ENCODE measurements around the gene LDLRAD4.

Gene LDLRAD4

DNA sequence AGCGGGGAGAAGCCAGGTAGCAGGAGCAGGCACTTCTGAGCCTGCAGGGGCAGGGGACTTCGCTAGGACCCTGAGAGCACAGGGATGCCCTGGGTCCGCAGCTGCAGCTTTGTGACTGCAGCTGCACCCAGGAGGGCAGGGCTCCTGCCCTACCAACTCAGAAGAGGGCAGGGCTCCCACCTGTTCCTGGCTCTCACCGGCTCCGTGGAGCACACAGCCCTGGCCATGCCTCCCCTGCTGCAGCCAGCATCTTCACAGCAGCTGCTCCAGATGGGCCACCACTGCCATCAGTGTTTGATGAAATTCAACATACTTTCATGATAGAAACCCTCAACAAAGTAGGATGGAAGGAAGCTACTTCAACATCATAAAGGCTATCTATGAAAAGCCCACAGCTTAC lies 415.1 kb downstream of the LDLRAD4 start:
- DNase-seq (ENCODE audit: low read depth) = no peak

DNA sequence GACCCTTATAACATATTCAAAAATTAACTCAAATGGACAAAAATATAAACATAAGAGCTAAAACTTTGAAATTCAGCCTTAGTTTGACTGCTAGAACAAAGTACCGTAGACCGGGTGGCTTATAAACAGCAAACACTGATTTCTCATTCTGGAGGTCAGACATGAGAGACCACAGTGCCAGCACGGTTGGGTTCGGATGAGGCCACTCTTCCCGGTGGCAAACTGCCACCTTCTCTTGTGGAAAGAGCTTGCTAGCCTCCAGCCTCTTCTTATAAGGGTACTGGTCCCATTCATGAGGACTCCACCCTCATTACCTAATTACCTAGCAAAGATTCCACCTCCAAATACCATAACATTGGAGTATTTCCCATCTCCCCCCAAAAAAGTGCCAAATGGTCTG lies 416.5 kb downstream of the LDLRAD4 start:
- DNase-seq (ENCODE audit: low read depth) = no peak

DNA sequence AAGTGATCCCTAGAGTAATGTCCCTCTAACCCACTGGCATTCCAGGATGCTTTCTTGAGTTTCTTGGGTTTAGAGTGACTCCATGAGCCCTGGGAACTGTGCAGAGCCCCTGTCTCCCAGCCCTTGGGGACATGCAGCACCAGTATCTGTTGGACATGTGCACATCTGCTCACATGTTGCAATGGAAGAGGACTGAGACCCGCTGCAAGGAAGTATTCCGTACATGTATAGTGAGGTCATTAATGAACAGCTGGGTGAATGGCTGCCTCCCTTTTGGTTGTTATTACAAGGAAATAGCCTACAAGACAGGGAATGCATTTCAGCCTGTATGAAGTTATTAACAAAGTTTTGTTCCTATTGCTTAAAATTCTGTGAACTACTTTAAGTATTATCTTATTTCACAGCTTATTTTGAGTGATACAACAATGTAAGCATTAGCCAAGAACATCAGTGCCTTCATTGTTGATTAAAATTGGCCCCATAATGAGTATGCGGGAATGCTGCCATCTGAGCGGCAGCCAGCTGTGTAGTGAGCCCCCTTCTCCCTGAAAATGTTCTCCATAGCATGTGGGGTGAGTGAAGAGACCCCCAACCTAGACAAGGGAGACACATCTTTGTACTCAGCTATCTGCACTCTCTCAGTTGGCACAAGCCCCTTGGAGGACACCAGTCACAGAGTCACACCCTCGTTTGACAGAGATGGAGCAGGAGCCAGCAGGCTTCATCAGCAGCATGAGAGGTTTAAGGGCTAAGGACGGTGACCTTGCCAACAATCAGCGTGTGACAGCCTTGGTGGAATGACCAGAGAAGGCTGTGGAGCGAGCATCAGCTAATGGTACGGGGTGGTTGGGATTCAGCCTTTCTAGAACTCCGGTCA lies 420.4 kb downstream of the LDLRAD4 start:
- DNase-seq (ENCODE audit: low read depth) = no peak

DNA sequence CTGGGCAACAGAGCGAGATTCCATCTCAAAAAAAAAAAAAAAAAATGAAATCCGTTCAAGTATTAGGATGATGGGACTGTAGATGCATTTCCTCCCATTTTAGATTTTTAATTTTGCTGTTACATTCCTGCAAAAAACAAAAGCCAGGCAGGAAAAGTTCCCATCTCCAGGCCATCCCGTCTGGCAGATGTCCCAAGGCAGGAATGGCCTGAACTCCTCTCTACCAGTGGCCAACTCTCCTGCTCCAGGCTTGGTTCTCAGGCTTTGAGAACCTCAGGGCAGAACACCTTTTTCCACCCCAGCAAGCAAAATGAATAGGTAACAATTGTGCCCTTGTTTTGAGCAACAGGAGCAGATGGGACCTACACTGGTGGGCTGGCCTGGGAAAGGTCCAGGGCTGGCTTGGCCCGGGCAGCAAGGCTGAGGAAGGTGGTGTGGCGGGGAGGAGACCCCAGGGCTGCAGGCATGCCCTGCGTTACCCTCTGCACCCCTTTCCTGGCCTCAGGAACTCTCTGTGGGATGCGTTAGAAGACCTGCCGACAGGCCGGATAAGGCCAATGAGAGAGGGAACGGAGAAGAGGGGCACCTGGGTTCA lies 421.8 kb downstream of the LDLRAD4 start:
- no peak for DNase-seq (ENCODE audit: low read depth)

DNA sequence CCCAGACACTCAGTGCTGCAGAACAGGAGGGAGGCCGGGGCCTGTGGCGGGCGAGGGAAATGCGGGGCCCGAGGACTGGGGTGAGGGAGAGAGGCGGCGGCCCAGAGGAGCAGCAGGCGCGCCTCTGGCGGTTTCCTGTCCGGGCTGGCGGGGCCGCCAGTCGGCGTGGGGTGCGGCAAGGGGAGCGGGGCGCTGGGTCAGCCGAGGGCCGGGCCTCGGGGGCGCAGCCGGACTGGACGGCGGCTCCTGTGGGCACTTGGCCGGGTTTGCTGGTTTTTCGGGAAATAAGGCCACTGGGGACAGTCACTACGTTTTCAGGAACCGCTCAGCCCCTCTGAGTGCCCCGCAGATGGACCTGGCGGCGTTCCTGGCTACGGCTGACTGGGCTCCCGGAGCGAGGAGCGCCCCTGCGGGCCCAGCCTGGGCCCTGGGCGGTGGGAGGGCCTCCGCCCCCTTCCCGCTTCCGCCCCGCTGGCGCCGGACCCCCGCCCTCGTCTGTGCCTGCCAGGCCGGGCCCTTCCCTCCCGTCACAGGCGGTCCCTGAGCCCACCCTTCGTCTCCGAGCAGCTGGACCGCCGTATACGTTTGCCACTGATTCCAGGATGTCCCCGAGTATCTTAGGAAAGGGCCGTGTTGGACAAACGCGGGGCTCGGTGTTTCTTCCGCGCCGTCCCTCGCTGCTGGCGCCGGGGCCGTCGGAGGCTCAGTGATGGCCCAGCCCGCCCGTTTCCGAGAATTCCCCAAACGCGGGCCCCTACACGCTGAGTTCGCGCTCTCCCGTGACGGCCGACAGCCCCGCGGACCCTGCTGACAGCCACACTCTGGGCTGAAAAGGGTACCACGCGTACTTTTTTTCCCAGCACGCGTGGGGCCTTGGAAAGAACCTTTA lies 423.2 kb downstream of the LDLRAD4 start:
- no peak for DNase-seq (ENCODE audit: low read depth)

DNA sequence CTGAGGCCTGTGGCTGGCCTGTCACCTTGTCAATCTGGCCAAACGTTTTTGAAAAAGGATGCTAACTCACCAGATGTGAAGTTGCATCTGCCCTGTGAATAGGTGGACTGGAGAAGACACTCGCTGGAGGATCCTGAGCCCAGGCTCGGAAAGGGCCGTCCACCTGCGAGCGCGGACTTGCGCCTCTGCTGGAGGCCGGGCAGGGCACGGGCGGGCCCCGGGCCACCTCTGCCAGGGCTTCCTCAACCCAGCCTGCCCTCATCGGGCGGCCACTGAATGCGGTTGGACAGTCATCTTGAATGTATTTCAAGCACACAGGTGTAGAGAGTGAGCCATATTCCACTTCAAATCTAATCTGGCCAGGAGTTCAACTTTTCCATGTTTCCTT lies 423.9 kb downstream of the LDLRAD4 start:
- DNase-seq (ENCODE audit: low read depth) = no peak

DNA sequence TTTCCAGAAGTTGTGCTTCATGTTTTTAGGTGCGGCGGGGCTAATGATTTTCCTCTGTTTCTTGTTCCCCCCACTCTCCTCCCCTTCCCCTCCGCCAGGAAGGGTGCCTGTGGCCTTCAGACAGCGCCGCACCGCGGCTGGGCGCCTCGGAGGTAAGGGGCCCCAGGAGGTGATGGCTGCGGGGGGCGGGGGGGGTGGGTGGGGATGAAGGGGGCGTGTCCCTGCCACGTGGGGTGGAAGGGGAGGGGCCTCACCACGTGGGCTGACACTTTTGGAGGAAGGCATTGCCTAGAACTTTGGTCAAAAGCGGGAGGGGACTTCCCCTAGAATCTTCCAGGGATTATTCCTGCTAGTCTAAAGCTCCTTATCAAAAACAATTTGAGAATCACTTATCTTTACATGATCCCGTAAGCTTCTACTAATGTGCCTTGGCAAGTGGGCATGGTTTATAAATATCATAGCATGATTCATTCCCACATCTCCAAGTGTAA lies 424.7 kb downstream of the LDLRAD4 start:
- DNase-seq (ENCODE audit: low read depth) = no peak

DNA sequence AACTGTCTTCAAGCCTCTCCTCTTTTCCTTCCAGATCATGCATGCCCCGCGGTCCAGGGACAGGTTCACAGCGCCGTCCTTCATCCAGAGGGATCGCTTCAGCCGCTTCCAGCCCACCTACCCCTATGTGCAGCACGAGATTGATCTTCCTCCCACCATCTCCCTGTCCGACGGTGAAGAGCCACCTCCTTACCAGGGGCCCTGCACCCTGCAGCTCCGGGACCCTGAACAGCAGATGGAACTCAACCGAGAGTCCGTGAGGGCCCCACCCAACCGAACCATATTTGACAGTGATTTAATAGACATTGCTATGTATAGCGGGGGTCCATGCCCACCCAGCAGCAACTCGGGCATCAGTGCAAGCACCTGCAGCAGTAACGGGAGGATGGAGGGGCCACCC lies 426.5 kb downstream of the LDLRAD4 start:
- DNase-seq (ENCODE audit: low read depth) = no peak

DNA sequence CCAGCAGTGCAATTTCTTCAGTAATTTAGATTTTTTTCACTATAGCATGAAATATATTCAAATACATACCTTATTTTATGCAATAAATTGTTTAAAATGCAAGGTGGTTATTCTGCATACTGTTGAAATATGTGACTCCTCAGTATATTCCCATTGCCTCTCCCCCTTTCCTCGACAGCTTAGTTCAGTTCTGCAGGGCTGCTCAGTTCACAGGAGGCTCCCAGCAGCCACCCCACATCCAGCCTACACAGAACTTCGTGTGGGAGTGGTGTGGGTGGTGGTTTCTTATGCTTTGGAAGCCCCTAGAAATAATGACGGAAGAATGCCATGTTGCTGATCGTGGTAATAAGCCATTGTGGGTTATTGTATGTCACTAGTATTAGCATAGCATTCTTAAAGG lies 428.1 kb downstream of the LDLRAD4 start:
- no peak for DNase-seq (ENCODE audit: low read depth)

DNA sequence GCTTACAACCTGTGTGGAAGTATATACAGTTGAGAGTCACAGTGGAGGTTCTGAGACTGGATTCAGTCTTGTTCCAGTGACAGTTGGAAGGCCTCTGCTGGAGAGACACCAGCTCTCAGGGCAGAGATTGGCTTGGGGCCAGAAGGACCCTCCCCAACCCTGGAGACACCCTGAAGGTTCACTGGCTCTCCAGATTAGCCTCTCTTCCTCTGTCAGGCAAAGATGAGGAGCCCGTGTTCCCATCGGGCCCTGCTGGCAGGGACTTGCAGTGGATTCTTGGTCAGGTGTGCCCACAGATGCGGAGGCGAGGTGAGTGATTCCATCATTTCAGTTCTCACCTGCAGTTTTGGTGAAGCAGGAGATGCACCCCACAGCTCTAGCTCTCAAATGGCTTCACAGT lies 429.2 kb downstream of the LDLRAD4 start:
- no peak for DNase-seq (ENCODE audit: low read depth)

DNA sequence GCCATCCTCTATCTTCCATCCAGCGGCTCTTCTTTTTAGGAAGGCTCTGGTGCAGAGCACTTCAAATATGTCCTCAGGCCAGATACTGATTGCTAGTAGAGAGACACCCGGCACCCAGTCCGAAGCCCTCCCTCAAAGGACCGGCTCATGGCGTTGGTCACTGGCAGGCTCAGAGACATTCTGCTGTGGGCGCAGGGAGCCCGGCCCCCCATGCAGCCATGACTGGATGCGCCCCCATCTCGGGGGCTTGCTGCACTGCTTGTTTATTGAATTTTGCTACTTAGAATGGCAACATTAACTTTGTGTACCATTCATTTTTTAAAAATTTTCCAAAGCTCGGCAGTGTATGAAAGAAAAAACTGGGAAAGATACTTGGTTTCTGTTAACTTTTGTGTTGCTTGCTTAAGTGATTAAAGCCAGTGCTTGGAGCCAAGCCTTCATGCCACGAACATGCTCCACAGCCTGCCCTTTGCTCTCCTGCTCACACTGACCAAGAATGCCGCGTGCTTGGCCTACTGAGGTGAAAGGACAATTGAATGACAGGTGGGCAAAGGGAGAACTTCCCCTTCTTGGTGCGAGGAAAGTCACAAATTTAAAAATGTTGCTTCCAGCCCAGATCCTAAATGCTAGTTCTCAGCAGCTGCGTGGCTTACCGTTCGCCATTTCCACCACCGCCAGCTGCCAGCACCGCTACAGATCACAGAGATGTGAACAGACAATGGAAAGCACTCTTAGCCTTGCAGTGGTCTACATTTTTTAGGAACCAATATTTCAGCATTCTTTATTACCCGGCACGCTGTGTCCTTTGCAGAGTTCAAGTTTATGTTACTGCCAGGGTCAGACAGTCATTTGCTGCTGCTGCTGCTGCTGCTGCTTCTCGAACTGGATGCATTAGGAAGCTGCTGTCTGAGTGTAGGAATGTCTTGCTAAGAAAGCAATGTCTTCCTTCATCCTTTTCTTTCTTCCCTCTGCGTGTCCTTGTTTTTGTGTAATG lies 431.1 kb downstream of the LDLRAD4 start:
- no peak for DNase-seq (ENCODE audit: low read depth)

DNA sequence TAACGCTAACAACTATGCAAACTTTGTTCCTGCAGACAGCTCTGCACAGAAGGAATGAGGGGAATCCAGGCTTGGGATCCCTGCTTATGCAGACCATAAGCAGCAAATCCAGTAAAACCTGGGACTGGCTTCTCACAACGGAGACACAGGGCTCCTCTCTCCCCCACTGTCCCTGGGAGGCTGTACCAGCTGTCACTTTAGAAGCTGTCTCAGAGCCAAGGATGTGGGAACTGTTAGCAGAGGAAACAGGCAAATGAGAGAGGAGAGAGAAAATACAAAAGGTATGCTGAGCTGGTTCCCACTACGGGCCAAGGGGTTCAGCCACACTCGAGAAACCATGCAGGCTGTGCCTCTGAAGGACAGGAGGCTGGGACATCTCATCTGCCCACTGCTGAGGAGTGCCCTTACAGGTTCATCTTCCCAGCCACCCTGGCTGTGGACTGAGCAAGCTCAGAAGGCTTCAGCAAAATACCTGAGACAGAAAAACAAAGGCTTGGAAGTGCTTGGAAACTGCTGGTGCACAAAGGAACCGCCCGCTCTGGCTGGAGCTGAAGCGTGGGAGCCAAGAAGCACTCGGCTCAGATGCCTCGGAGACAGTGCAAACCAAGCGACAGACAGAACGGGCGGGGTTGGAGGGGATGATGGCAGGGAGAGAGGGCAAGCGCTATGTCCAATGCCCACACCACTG lies 435.3 kb downstream of the LDLRAD4 start:
- DNase-seq (ENCODE audit: low read depth) = no peak

DNA sequence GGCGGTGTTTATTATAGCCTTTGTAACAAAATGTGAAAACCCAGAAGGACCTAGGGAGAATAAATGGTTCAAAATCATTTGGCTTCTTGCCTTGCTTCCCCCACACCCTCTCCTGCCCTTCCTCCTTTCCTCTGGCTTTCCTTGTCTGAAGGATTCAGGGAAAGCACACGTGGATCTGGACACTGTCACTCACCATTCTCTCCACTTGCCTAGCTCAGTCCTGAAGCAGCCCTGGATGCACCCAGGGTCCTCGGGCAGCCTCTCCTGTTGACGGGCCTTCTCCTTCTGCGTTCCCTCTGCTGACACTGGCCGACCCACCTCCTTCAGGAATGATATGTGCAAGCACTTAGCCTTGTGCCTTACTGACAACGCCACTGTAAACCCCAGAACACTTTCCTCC lies 439.4 kb downstream of the LDLRAD4 start:
- no peak for DNase-seq (ENCODE audit: low read depth)

DNA sequence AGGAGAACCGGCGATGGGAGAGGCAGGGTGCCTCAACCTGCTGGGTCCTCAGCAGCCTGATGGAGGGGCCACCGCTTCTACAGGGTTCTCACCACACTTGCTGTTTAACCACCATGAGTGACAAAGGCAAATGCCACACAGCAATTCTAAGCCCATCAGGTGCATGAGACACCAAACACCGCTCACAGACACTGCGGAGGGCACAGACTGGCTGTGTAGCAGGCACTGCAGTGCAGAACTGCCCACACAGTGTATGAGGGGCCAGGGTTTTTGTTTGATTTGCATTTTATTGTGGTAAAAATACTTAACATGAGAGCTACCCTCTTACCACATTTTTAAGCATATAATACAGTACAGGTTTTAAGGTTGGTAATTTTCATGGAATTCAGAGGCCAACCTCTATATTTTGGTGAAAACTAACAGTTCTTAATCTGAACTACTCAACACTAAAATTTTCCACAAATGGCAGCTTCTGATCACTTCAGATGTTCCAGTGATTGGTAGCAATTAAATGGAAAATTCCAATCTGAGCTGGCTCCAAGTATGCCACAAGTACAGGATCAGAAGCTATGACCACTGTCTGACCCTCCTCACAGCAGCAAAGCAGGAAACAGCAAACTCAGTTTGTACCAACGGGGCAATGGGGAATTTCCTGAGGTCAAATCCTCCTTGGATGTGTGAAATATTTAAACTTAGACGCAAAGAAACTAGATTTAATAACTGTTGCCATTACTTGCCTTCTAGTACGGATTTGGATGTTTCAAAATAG lies 440.1 kb downstream of the LDLRAD4 start:
- DNase-seq (ENCODE audit: low read depth) = no peak

DNA sequence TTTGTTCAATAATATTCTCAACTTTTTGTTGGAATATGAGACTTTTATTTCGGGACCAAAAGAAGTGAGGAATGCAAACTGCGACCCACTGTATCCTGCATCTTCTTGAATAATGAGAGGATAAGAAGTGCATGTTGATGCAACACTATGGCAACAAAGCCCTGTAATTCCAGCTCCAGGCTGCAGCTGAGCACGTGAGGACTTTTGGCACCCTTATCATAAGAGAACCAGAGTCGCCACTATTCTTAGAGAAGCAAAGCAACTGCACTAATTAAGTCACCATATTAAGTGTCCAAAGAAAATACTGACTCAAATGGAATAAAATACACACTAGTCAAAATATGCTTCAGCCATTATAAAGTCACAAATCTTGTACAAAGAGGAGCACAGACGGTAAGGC lies 441.9 kb downstream of the LDLRAD4 start:
- no peak for DNase-seq (ENCODE audit: low read depth)

DNA sequence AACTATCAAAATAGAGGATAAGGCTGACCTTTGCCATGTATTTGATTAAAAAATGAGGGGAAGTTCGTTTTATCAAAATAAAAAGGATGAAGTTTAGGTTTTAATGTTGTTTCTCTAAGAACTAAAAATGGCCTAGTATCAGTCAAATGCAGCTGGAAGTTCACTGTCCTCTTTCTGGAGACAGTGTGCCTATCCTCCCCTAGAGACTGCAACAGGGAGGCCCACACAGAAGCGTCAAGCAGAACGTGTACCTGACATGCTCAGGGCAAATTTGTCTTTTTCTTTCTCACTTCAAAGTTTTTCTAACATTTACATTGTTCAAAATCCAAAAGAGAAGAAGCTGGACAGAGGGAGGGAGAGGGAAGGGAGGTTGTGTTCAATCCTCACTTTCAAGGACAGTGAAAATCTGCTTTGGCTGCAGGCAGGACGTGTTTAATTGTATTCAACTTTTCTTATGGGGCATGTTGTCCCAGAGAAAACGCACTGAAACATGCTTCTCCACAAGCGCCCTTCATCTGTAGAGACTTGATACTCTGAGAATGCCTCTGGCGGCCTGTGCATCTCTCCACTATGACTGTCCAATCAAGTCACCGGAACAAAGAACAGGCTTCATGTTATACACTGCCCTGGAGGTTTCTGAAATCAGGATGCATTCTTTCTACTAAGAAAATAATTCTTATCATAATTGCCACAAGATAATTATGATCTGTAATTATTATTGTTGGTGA lies 442.7 kb downstream of the LDLRAD4 start:
- no peak for DNase-seq (ENCODE audit: low read depth)

DNA sequence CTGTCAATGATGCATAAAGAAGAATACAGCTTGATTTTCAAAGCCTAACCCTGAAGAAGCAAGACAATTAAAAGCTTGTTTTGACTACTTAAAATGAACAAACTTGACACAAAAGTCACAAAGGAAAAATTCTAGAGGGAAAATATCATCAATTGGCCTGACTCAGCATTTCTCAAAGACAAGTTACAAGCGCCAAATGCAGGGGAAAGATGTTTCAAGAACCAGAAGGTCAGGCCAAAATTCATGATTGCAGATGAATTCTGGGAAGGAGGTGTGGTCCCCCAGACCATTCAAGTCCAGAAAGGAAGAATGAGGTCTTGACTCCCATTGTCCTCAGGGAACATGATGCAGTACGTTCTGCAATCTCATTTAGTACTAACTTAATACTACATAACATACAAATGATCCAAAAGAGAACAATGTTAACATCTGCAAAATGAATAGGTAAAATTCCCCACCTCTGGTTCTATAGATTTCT lies 443.3 kb downstream of the LDLRAD4 start:
- no peak for DNase-seq (ENCODE audit: low read depth)

DNA sequence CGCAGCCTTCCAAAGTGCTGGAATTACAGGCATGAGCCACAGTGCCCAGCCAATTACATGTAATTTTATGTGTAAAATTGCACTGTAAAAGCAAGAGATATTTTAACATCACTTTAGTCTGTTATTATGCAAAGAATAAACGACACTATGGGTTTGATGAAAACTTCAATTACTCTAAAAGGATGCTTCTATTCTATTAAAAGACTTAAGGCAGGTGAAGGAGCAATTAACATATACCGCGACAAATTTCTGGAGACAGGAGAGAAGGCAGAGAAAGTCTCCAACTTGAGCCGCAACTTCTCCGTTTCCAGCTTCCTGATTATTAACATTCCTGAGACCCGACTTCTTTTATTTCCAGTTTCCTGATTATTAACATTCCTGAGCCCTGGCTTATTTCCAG lies 454.1 kb downstream of the LDLRAD4 start:
- DNase-seq (ENCODE audit: low read depth) = no peak

DNA sequence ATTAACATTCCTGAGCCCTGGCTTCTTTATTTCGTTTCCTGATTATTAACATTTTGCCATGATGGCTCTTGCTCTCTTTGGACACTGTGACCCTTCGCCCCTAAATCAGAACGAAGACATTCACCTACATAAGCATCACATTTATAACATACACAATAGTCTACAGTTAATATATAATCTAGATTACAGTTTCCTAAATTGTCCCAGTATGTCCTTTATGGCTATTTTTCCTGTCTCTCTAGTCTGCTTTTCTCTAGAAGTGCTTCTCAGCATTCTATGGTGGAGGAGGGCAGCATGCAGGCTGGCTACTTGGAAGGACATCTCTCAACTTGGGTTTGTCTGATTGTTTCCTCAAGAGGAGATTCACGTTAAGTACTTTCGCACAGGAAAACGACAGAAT lies 457.9 kb downstream of the LDLRAD4 start:
- no peak for DNase-seq (ENCODE audit: low read depth)

Measured in T follicular helper cell (primary cell).